Stimulated activated CD8-positive, alpha-beta memory T cell treated with anti-CD3 and anti-CD28 coated beads, Interleukin-7, amount 100 ng/mL, for 4 hours (primary cell): ENCODE results near the gene SLC11A2.
"Not testable (repeated sequence)": the region's sequence is repeated elsewhere in the genome, so short reads cannot be mapped to it uniquely, and the experiment has no call there.

Source experiments
- DNase-seq, 2 donors: peaks; one replicate each; pipeline ENCODE4 v3.0.0-alpha.2; 2020; ENCODE audit warnings: low read depth in 2 of 2

Gene SLC11A2

GRCh38 chr12:50948798-50949197 is 77.4 kb downstream of the SLC11A2 start:
- no peak for DNase-seq

- no peak for DNase-seq
These were observed 78.1 kb downstream of the SLC11A2 start for GRCh38 chr12:50947933-50948626.

GRCh38 chr12:50937653-50938052 is 88.5 kb downstream of the SLC11A2 start:
- no peak for DNase-seq

GRCh38 chr12:50936821-50937530 is 89.2 kb downstream of the SLC11A2 start:
- no peak for DNase-seq

GRCh38 chr12:50934981-50935807 is 91.0 kb downstream of the SLC11A2 start:
- no peak for DNase-seq

- no peak for DNase-seq
These were observed 91.8 kb downstream of the SLC11A2 start for GRCh38 chr12:50934371-50934851.

GRCh38 chr12:50933459-50934124 is 92.6 kb downstream of the SLC11A2 start:
- no peak for DNase-seq

- DNase-seq, result no peak
These were observed 93.3 kb downstream of the SLC11A2 start for GRCh38 chr12:50932787-50933280.

- not testable (repeated sequence) for DNase-seq
These were observed 95.7 kb downstream of the SLC11A2 start for GRCh38 chr12:50930477-50930876.

- DNase-seq, result no peak
These were observed 96.4 kb downstream of the SLC11A2 start for GRCh38 chr12:50929831-50930230.
